Measurements from ENCODE around the gene LRBA.

LRBA gene

GRCh38 chr4:150593996-150594395 lies 421.1 kb downstream of the LRBA start:
- no peak for DNase-seq (ENCODE audit: low read depth)
- TF ChIP-seq, protein P1, sequence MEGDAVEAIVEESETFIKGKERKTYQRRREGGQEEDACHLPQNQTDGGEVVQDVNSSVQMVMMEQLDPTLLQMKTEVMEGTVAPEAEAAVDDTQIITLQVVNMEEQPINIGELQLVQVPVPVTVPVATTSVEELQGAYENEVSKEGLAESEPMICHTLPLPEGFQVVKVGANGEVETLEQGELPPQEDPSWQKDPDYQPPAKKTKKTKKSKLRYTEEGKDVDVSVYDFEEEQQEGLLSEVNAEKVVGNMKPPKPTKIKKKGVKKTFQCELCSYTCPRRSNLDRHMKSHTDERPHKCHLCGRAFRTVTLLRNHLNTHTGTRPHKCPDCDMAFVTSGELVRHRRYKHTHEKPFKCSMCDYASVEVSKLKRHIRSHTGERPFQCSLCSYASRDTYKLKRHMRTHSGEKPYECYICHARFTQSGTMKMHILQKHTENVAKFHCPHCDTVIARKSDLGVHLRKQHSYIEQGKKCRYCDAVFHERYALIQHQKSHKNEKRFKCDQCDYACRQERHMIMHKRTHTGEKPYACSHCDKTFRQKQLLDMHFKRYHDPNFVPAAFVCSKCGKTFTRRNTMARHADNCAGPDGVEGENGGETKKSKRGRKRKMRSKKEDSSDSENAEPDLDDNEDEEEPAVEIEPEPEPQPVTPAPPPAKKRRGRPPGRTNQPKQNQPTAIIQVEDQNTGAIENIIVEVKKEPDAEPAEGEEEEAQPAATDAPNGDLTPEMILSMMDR (IDR thresholded peaks at IDR 0.05; ENCODE audit: insufficient read depth, low read depth, low read length, missing control alignments), result no peak
- H3K4me3 ChIP-seq (ENCODE audit: low read depth, low read length), result no peak overlapping the region

DNA sequence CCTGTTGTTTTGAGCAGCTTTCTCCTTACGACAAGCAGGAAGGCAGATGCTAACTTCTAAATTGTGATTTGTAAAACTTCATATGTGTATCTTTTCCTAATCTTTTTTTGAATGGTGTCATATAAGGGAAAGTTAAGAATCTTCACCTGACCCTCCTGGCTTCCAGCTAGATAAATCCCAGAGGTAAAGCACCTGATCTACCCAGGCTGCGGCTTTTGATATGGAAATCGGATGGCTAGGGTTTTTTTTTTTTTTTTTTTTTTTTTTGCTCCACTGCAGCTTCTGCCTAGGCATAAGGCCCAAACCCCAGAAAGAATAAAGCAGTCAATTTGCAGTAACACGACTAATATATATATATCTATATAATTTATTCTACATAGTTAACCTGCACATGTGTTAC lies 423.2 kb downstream of the LRBA start:
- TF ChIP-seq, protein P1 (IDR thresholded peaks at IDR 0.05; ENCODE audit: insufficient read depth, low read depth, low read length, missing control alignments), result no peak
- no peak overlapping the region for H3K4me3 ChIP-seq (ENCODE audit: low read depth, low read length)
- no peak for DNase-seq (ENCODE audit: low read depth)

GRCh38 chr4:150591406-150591805 lies 423.7 kb downstream of the LRBA start:
- no peak for DNase-seq (ENCODE audit: low read depth)
- no peak overlapping the region for H3K4me3 ChIP-seq (ENCODE audit: low read depth, low read length)

GRCh38 chr4:150590631-150591030 lies 424.5 kb downstream of the LRBA start:
- DNase-seq (ENCODE audit: low read depth), result no peak
- no peak overlapping the region for H3K4me3 ChIP-seq (ENCODE audit: low read depth, low read length)

More at GRCh38 chr4:150591406-150591805, 423.7 kb downstream of the LRBA start:
- TF ChIP-seq, protein P1 (IDR thresholded peaks at IDR 0.05; ENCODE audit: insufficient read depth, low read depth, low read length, missing control alignments), result no peak

GRCh38 chr4:150589157-150589556 lies 425.9 kb downstream of the LRBA start:
- H3K4me3 ChIP-seq (ENCODE audit: low read depth, low read length), result no peak overlapping the region
- no peak for DNase-seq (ENCODE audit: low read depth)
- TF ChIP-seq, protein P1 (IDR thresholded peaks at IDR 0.05; ENCODE audit: insufficient read depth, low read depth, low read length, missing control alignments), result no peak

More at GRCh38 chr4:150590631-150591030, 424.5 kb downstream of the LRBA start:
- TF ChIP-seq, protein P1 (IDR thresholded peaks at IDR 0.05; ENCODE audit: insufficient read depth, low read depth, low read length, missing control alignments), result no peak

- TF ChIP-seq, protein P1 (IDR thresholded peaks at IDR 0.05; ENCODE audit: insufficient read depth, low read depth, low read length, missing control alignments), result no peak
- no peak for DNase-seq (ENCODE audit: low read depth)
- H3K4me3 ChIP-seq (ENCODE audit: low read depth, low read length), result no peak overlapping the region
Measured at GRCh38 chr4:150588316-150588715, 426.8 kb downstream of the LRBA start.

DNA sequence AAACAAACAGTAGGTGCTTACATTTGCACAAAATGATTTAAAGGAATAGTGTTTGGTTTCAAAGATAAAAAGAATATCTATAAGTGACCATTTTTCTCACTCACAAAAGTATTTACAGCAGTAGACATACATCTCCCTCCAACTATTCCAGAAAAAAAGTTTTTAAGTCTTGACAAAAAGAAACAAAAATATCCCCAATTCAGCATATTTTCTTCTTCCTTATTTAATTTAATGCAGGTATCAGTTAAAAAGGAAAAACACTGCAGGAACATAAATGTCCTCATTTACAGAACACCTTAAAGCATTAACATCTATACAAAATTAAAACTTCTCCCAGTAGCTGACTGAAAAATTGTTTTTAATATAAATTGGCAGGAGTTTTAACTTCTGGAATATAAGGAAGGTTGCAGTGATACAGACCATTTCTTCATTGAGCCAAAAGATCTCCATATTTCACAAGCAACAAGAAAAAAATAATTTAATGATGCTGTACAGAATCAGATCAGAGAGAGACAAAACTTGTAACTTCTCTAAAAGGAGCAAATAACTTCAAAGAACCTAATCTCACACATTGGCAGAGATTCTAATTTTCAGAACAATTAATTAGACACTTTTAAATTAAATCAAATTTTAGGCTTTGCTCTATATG lies 428.8 kb downstream of the LRBA start:
- TF ChIP-seq, protein P1 (IDR thresholded peaks at IDR 0.05; ENCODE audit: insufficient read depth, low read depth, low read length, missing control alignments), result no peak
- no peak for DNase-seq (ENCODE audit: low read depth)
- no peak overlapping the region for H3K4me3 ChIP-seq (ENCODE audit: low read depth, low read length)

All from GM12865 (cell line).